OCI-LY3 (cell line): ENCODE measurements around the gene OS9.

Experiments used
- H2AFZ ChIP-seq: fragments of 200-600, 300-600 bp; shearing (Covaris generic); 2 replicates; pipeline ENCODE4 v1.6.0; 2014; ENCODE audit warnings: antibody characterized with exemption, low read depth, low read length
- H3K27ac ChIP-seq: fragments of 200-600, 300-600 bp; sonication (generic); 2 replicates; pipeline ENCODE4 v1.5.1; 2014; ENCODE audit warnings: mild to moderate bottlenecking, low read length, moderate library complexity, mixed read lengths
- H3K27me3 ChIP-seq: fragments of 200-600, 300-600 bp; sonication (generic); 2 replicates; pipeline ENCODE4 v1.6.1; 2014; ENCODE audit warnings: low read depth, low read length, mixed read lengths
- H3K36me3 ChIP-seq: fragments of 200-600, 300-600 bp; sonication (generic); replicated peaks from 2 replicates; pipeline ENCODE3; 2014; ENCODE audit warnings: low read depth, low read length, mixed read lengths
- H3K4me1 ChIP-seq: fragments of 300-600, 200-600 bp; sonication (generic); 2 replicates; pipeline ENCODE4 v1.6.1; 2014; ENCODE audit warnings: low read length, mixed read lengths
- H3K4me2 ChIP-seq: fragments of 200-600, 300-600 bp; sonication (generic); 2 replicates; pipeline ENCODE4 v1.6.1; 2014; ENCODE audit warnings: low read length, mixed read lengths
- H3K4me3 ChIP-seq: fragments of 300-600, 200-600 bp; sonication (generic); 2 replicates; pipeline ENCODE4 v1.5.1; 2014; ENCODE audit warnings: antibody characterized with exemption, mild to moderate bottlenecking, low read length, moderate library complexity
- H3K79me2 ChIP-seq: fragments of 300-600, 200-600 bp; shearing (Covaris generic); 2 replicates; pipeline ENCODE4 v1.6.1; 2014; ENCODE audit warnings: mild to moderate bottlenecking, low read length, mixed read lengths
- H3K9ac ChIP-seq: fragments of 300-600, 200-600 bp; shearing (Covaris generic); 2 replicates; pipeline ENCODE4 v1.6.0; 2014; ENCODE audit warnings: mild to moderate bottlenecking, low read length, moderate library complexity
- H3K9me3 ChIP-seq: fragments of 200-600, 300-600 bp; shearing (Covaris generic); 2 replicates; pipeline ENCODE4 v1.6.1; 2014; ENCODE audit warnings: low read length, mixed read lengths; ENCODE audit not compliant: insufficient read depth
- H4K20me1 ChIP-seq: fragments of 200-600, 300-600 bp; sonication (generic); 2 replicates; pipeline ENCODE4 v1.6.1; 2016; ENCODE audit warnings: low read length, mixed read lengths; ENCODE audit not compliant: insufficient read depth
- EZH2phosphoT487 ChIP-seq: fragments of 200-600 bp; shearing (Covaris generic); IDR thresholded peaks from 2 replicates; pipeline ENCODE4 v1.6.1; 2018; ENCODE audit warnings: antibody characterized with exemption, mixed run types, low read depth
- TF ChIP-seq, protein P1 (sequence below): fragments of 200-600, 300-600 bp; sonication (generic); IDR thresholded peaks from 2 replicates; pipeline ENCODE4 v1.5.1; 2014; ENCODE audit warnings: antibody characterized with exemption, low read length, low read depth

The OS9 gene

GRCh38 chr12:57762463-57762862, 68.5 kb downstream of the OS9 start:
- Histone ChIP-seq H3K79me2 (peaks cover 19% of the 10 kb centered on the region; the same call in 1 of the 2 replicates), H4K20me1 (peaks cover 25% of the 10 kb centered on the region), H3K9me3 (no peaks in the 10 kb centered on the region), H3K27me3 (no peaks in the 10 kb centered on the region), H3K4me1 (peaks cover 4% of the 10 kb centered on the region; the same call in 1 of the 2 replicates), H3K27ac (no peak overlapping the region), H3K4me3 (no peak overlapping the region), H3K36me3 (peaks cover 49% of the 10 kb centered on the region), H3K4me2 (no peak overlapping the region), H2AFZ (no peak overlapping the region), H3K9ac (no peak overlapping the region)
- TF ChIP-seq, protein P1, sequence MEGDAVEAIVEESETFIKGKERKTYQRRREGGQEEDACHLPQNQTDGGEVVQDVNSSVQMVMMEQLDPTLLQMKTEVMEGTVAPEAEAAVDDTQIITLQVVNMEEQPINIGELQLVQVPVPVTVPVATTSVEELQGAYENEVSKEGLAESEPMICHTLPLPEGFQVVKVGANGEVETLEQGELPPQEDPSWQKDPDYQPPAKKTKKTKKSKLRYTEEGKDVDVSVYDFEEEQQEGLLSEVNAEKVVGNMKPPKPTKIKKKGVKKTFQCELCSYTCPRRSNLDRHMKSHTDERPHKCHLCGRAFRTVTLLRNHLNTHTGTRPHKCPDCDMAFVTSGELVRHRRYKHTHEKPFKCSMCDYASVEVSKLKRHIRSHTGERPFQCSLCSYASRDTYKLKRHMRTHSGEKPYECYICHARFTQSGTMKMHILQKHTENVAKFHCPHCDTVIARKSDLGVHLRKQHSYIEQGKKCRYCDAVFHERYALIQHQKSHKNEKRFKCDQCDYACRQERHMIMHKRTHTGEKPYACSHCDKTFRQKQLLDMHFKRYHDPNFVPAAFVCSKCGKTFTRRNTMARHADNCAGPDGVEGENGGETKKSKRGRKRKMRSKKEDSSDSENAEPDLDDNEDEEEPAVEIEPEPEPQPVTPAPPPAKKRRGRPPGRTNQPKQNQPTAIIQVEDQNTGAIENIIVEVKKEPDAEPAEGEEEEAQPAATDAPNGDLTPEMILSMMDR, result no peak
- no peak for TF ChIP-seq EZH2phosphoT487

GRCh38 chr12:57763881-57764661, 70.1 kb downstream of the OS9 start:
- Histone ChIP-seq H3K79me2 (peaks cover 9% of the 10 kb centered on the region; the same call in 1 of the 2 replicates), H3K4me2 (peak overlapping the region; percentile 83; the same call in 1 of the 2 replicates), H2AFZ (no peak overlapping the region), H3K9ac (no peak overlapping the region), H3K4me1 (peaks cover 4% of the 10 kb centered on the region; the same call in 1 of the 2 replicates), H3K4me3 (no peak overlapping the region), H4K20me1 (peaks cover 22% of the 10 kb centered on the region), H3K27ac (no peak overlapping the region), H3K27me3 (no peaks in the 10 kb centered on the region), H3K9me3 (no peaks in the 10 kb centered on the region), H3K36me3 (peaks cover 36% of the 10 kb centered on the region)
- TF ChIP-seq EZH2phosphoT487, result no peak
- TF ChIP-seq, protein P1, result no peak

DNA sequence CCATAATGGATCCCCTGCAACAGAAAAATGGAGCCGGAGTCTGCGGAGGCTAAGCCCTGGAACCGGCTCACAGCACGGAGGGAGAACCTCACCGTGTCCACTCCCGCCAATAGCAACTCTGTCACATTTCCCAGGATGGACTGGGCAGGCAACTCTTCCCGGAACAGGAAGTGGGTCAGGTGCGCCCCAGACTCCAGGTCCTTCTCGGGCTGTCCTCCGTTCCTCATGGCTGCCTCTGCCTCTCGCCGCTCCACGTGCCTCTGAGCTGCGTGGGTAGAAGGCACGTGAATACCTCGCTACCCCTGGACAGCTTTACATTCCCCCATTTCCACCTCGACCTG, 70.7 kb downstream of the OS9 start:
- peaks cover 5% of the 10 kb centered on the region; the same call in 1 of the 2 replicates for H3K79me2 ChIP-seq
- H3K4me2 ChIP-seq, result peak overlapping the region; percentile 83
- no peak for TF ChIP-seq EZH2phosphoT487
- TF ChIP-seq, protein P1, result no peak
- no peaks in the 10 kb centered on the region for H3K9me3 ChIP-seq
- peak overlapping the region; percentile 78 for H3K4me3 ChIP-seq
- H3K27ac ChIP-seq, result no peak overlapping the region
- H3K36me3 ChIP-seq, result peaks cover 39% of the 10 kb centered on the region
- peak overlapping the region; percentile 52 for H3K9ac ChIP-seq
- H3K4me1 ChIP-seq, result peaks cover 4% of the 10 kb centered on the region; the same call in 1 of the 2 replicates
- 0 out of 2 replicates have a peak overlapping the region, but pooled peaks have one; percentile 36 for H2AFZ ChIP-seq
- peaks cover 17% of the 10 kb centered on the region for H4K20me1 ChIP-seq
- H3K27me3 ChIP-seq, result no peaks in the 10 kb centered on the region

DNA sequence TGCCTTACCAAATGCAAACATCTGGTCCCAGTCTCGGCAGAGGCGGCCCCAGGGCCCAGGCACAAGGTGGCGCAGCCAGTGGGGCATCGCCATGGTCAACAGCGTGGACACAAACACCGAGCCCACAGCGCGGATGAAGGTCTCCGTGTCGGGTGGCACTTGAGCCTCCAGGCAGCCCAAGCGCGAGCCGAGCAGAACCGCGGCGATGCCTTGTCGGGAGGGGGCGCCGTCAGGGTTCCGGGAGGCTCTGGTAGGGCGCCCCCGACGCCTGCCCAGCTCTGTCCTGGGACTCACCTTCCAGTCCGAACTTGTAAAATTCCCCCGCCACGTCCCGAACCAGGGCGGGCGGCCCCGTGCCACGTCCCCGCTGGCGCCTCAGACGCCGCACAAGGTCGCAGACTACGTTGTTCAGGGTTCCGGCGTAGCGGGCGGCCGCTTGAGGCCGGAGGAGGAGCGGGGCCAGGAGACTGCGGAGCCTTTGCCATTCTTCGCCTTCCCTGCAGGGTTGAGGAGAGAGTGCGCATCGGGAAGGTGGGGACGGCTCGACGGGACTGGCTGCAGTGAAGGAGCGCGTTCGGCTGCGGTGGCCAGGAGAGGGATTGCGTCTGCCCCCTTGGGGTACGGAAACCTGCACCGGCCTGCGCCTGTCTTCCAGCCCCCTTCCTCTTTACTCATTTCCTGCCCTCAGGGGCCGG, 71.2 kb downstream of the OS9 start:
- H2AFZ ChIP-seq, result peak overlapping the region; percentile 40; the same call in 1 of the 2 replicates
- peak overlapping the region; percentile 78 for H3K4me3 ChIP-seq
- H3K79me2 ChIP-seq, result peaks cover under 1% of the 10 kb centered on the region; the same call in 1 of the 2 replicates
- H3K4me1 ChIP-seq, result peaks cover 4% of the 10 kb centered on the region; the same call in 1 of the 2 replicates
- H3K4me2 ChIP-seq, result peak overlapping the region; percentile 83
- no peak overlapping the region for H3K27ac ChIP-seq
- peaks cover 38% of the 10 kb centered on the region for H3K36me3 ChIP-seq
- TF ChIP-seq EZH2phosphoT487, result no peak
- TF ChIP-seq, protein P1, result peak; percentile 54
- no peaks in the 10 kb centered on the region for H3K27me3 ChIP-seq
- H4K20me1 ChIP-seq, result peaks cover 12% of the 10 kb centered on the region
- peak overlapping the region; percentile 52 for H3K9ac ChIP-seq
- no peaks in the 10 kb centered on the region for H3K9me3 ChIP-seq
